KMS-11 (cell line): ENCODE measurements around the gene IL17RD.

Experiments used
- H2AFZ ChIP-seq: fragments of 200-600 bp; sonication (generic); 2 replicates; pipeline ENCODE4 v1.6.1; 2016; ENCODE audit warnings: antibody characterized with exemption, mixed run types, low read depth
- H3K27ac ChIP-seq: fragments of 200-600 bp; sonication (generic); 2 replicates; pipeline ENCODE4 v1.6.1; 2016; ENCODE audit warnings: mild to moderate bottlenecking, mixed run types
- H3K27me3 ChIP-seq: fragments of 200-600 bp; sonication (generic); 2 replicates; pipeline ENCODE4 v1.6.1; 2017; ENCODE audit warnings: mild to moderate bottlenecking, low read depth, mixed run types, moderate library complexity; ENCODE audit not compliant: insufficient read depth
- H3K36me3 ChIP-seq: fragments of 200-600 bp; sonication (generic); 2 replicates; pipeline ENCODE4 v1.6.1; 2017; ENCODE audit warnings: mild to moderate bottlenecking, mixed run types; ENCODE audit not compliant: insufficient read depth
- H3K4me1 ChIP-seq: fragments of 200-600 bp; sonication (generic); 2 replicates; pipeline ENCODE4 v1.6.1; 2016; ENCODE audit warnings: mild to moderate bottlenecking, low read depth, mixed run types; ENCODE audit not compliant: poor library complexity, severe bottlenecking
- H3K4me2 ChIP-seq: fragments of 200-600 bp; sonication (generic); 2 replicates; pipeline ENCODE4 v1.7.0; 2016; ENCODE audit warnings: mild to moderate bottlenecking, mixed run types
- H3K4me3 ChIP-seq: fragments of 200-600 bp; sonication (generic); IDR thresholded peaks from 2 replicates; pipeline ENCODE4 v1.6.1; 2017; ENCODE audit warnings: low read depth, low read length, mixed read lengths; ENCODE audit not compliant: insufficient read depth
- H3K79me2 ChIP-seq: fragments of 200-600 bp; sonication (generic); 2 replicates; pipeline ENCODE4 v1.6.1; 2016; ENCODE audit warnings: low read depth, mixed run types; ENCODE audit not compliant: insufficient read depth
- H3K9ac ChIP-seq: fragments of 200-600 bp; sonication (generic); 2 replicates; pipeline ENCODE4 v1.6.1; 2016; ENCODE audit warnings: mild to moderate bottlenecking, mixed run types
- H4K20me1 ChIP-seq: fragments of 200-600 bp; sonication (generic); 2 replicates; pipeline ENCODE4 v1.6.1; 2016; ENCODE audit warnings: mild to moderate bottlenecking, mixed run types; ENCODE audit not compliant: insufficient read depth
- TF ChIP-seq, protein P1 (sequence below): fragments of 200-600 bp; sonication (generic); conservative IDR thresholded peaks from 2 replicates; pipeline ENCODE4 v1.6.1; 2017; ENCODE audit warnings: low read depth, mild to moderate bottlenecking, antibody characterized with exemption, low read length, moderate library complexity, mixed read lengths

Gene IL17RD

DNA sequence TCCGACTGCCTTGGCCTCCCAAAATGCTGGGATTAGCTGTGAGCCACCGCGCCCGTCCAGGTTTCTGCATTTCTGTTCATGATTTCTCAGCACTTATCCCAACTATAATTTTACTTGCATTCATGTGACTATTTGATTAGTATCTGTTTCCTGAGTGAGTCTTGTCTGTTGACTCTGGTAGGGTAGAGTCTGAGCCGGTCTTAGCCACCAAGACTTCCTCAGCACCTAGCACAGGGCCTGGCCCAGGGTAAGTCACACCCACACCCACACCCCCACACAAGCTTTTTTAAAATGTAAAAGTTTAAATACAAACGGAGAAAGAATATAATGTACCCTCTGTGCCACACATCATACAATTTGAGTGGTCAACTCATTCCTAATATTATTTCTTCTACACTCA, 107.8 kb downstream of the IL17RD start:
- Histone ChIP-seq H3K79me2 (no peaks in the 10 kb centered on the region), H3K4me3 (no peak overlapping the region), H4K20me1 (no peaks in the 10 kb centered on the region), H3K9ac (no peak overlapping the region), H2AFZ (no peak overlapping the region), H3K36me3 (no peaks in the 10 kb centered on the region), H3K4me1 (no peaks in the 10 kb centered on the region), H3K27me3 (no peaks in the 10 kb centered on the region), H3K27ac (no peak overlapping the region), H3K4me2 (no peak overlapping the region)
- TF ChIP-seq, protein P1, sequence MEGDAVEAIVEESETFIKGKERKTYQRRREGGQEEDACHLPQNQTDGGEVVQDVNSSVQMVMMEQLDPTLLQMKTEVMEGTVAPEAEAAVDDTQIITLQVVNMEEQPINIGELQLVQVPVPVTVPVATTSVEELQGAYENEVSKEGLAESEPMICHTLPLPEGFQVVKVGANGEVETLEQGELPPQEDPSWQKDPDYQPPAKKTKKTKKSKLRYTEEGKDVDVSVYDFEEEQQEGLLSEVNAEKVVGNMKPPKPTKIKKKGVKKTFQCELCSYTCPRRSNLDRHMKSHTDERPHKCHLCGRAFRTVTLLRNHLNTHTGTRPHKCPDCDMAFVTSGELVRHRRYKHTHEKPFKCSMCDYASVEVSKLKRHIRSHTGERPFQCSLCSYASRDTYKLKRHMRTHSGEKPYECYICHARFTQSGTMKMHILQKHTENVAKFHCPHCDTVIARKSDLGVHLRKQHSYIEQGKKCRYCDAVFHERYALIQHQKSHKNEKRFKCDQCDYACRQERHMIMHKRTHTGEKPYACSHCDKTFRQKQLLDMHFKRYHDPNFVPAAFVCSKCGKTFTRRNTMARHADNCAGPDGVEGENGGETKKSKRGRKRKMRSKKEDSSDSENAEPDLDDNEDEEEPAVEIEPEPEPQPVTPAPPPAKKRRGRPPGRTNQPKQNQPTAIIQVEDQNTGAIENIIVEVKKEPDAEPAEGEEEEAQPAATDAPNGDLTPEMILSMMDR: no peak

DNA sequence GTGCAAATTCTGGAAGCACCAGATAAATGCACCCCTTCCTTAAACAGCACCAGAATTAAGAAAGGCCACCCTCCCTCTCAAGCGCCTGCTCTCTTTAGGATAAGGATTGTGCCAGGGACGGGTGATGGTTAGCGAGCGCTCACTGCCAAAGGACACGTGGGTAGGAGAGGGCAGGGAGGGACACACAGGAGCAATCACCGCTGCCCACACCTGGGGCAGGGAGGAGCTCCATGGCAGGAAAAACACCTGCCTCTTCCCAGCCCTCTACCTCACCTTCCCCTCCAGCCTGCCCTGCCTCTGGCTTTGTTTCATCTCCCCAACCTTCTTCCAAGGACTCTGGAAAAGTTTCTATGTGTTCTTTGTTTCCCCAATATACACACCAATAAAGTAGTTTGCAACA, 112.0 kb downstream of the IL17RD start:
- TF ChIP-seq, protein P1: no peak
- no peaks in the 10 kb centered on the region for H3K79me2 ChIP-seq
- no peak overlapping the region for H3K4me3 ChIP-seq
- H3K4me2 ChIP-seq: no peak overlapping the region
- H3K4me1 ChIP-seq: no peaks in the 10 kb centered on the region
- no peaks in the 10 kb centered on the region for H4K20me1 ChIP-seq
- no peaks in the 10 kb centered on the region for H3K27me3 ChIP-seq
- H2AFZ ChIP-seq: no peak overlapping the region
- no peak overlapping the region for H3K27ac ChIP-seq
- no peak overlapping the region for H3K9ac ChIP-seq
- no peaks in the 10 kb centered on the region for H3K36me3 ChIP-seq

GRCh38 chr3:57052662-57053061, 112.5 kb downstream of the IL17RD start:
- Histone ChIP-seq H3K4me1 (no peaks in the 10 kb centered on the region), H2AFZ (no peak overlapping the region), H3K27ac (no peak overlapping the region), H3K4me2 (no peak overlapping the region), H3K79me2 (no peaks in the 10 kb centered on the region), H3K9ac (no peak overlapping the region), H4K20me1 (no peaks in the 10 kb centered on the region), H3K4me3 (no peak overlapping the region), H3K36me3 (no peaks in the 10 kb centered on the region), H3K27me3 (no peaks in the 10 kb centered on the region)
- TF ChIP-seq, protein P1: no peak

DNA sequence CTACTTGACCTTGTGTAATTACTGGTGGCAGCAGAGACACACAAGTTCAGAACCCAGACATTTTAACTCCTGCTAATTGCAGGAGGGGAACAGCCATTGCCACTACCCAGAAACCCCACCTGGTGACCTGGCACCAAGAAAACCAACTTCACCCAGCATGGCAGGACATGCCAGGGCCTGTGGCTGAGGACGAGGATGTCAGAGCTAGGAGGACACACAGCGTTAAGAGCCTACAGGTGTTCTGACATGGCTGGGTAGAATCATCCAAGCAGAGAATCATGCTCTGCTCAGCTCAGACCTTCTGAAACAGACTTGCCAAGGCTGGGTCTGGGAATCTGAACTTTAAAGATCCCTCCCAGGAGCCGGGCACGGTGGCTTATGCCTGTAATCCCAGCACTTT, 116.4 kb downstream of the IL17RD start:
- Histone ChIP-seq H3K9ac (no peak overlapping the region), H3K79me2 (no peaks in the 10 kb centered on the region), H2AFZ (no peak overlapping the region), H3K4me2 (no peak overlapping the region), H3K27ac (no peak overlapping the region), H3K36me3 (no peaks in the 10 kb centered on the region), H3K27me3 (no peaks in the 10 kb centered on the region), H3K4me3 (no peak overlapping the region), H4K20me1 (no peaks in the 10 kb centered on the region), H3K4me1 (no peaks in the 10 kb centered on the region)
- TF ChIP-seq, protein P1: no peak
